NCI-H510A treated with DMSO at 0.1 percent for 48 hours (cell line): ENCODE results near the gene SHPK.

ENCODE experiments used
- DNase-seq: peaks from one replicate; lab custom pipeline; 2025; lab: John Stamatoyannopoulos, UW

Gene SHPK

GRCh38 chr17:3659541-3660111, 23.6 kb upstream of the SHPK start:
- no peak for DNase-seq

GRCh38 chr17:3658784-3659449, 22.9 kb upstream of the SHPK start:
- no peak for DNase-seq

GRCh38 chr17:3657874-3658783, 22.1 kb upstream of the SHPK start:
- DNase-seq = no peak

DNA sequence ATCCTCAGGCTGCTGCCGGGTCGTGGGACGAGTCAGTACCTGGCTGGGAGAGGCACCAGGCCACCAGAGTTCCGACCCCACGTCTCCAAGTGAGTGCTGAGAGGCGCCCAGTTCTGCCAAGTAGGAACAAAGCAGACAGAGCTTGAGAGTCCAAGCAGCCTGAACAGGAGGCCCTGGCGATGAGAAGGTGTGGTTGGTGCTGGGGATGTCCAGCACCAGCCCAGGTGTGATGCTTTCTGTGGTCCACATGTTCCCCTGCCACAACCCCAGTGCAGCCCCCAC, 21.5 kb upstream of the SHPK start:
- no peak for DNase-seq

GRCh38 chr17:3656755-3657587, 20.9 kb upstream of the SHPK start:
- no peak for DNase-seq

DNA sequence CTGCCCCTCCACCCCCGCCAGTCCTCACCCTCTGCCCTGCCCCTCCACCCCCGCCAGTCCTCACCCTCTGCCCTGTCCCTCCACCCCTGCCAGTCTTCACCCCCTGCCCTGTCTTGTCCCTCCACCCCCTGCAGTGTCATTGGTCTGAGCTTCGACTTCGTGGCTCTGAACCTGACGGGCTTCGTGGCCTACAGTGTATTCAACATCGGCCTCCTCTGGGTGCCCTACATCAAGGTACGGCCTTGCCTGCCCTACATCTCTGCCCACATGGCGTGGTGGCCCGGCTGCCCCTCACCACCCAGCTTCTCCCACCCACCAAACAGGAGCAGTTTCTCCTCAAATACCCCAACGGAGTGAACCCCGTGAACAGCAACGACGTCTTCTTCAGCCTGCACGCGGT, 20.3 kb upstream of the SHPK start:
- no peak for DNase-seq

DNA sequence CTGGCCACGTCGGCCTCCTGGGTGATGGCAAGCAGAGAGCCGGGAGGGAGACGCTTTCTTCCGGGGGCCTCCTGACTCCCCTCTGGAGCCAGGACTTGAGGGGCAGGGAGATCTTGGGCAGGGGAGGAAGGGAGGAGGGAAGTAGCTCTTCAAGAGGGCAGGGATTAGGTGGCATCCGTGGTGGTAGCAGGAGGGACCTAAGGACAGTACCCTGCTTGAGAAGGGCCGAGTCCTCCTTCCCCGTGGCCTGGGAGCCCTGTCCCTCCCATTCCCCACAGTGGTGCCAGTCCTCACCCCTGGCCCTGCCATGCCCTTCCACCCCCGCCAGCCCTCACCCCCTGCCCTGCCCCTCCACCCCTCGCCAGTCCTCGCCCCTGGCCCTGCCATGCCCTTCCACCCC, 19.7 kb upstream of the SHPK start:
- no peak for DNase-seq

DNA sequence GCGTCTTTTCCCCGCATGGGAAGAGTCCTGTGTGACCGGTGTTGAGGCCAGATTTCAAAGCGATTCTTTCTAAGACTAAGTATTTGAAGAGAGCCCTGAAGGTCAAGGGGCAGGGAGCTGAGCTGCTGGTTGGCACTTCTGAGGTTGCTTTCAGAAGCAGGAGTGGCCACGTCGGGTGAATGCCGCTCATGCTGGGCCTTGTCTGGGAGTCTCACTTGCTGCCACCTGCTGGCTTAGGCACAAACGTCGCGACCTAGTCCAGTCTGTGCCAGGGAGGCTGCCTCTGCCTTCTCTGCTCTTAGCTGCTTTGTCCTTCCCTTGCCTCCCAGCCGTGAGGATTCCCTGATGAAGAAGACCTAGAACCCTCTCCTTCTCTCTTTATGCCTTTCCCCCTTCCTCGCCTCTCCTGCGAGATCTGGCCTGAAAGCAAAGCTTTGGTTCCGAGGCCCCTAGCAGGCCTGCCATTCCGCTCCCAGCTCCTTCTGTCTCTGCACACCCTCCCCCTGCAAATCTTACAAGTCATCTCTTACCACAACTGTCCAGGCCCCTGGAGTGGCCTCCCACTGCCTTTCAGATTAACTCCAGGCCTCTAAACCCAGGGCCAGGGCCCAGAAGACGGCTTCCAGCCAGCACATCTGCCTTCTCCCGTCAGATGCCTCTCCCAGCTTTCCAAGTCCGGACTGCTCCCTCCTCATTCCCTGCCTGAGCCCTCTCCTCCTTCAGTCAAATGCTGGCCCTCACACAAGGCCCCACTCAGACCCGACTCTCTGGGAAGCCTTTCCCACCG, 11.9 kb upstream of the SHPK start:
- DNase-seq = peak; percentile 18

DNA sequence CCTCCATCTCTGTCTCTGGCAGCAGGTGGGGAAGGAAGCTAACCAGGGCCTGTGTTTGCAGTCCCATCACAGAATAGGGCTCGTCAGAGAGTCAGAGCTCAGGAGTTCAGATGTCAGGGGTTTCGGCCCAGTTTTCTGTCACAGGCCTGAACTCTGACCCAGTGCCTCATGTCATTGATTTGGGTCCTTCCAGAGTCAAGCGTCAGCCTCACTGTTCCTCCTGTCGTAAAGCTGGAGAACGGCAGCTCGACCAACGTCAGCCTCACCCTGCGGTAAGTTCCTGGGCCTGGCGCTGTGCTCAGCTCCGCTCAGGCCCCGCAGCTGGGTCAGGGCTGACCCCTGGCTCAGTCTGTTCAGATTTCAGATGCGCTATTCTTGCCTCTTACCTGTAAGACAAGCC, 11.2 kb upstream of the SHPK start:
- no peak for DNase-seq

- DNase-seq = no peak
Measured at GRCh38 chr17:3645310-3645709, 9.3 kb upstream of the SHPK start.

DNA sequence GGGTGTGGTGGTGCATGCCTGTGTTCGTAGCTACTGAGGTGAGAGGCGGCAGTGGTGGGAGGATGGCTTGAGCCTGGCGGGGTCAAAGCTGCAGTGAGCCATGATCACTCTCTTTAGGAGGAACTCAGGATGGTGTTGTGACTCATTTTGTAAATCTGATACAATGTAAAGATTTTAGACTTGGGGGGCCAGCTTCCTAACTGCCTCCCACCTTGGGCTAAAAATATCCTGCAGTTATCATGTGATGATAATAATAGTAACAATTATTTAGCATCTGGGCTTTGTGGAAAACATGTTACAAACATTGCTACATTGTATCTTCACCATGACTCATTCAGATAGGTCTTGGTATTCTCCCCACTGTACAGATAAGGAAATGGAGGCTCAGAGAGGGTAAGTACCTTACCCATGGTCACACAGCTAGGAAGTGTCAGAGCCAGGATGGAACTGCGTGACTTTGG, 7.9 kb upstream of the SHPK start:
- no peak for DNase-seq

DNA sequence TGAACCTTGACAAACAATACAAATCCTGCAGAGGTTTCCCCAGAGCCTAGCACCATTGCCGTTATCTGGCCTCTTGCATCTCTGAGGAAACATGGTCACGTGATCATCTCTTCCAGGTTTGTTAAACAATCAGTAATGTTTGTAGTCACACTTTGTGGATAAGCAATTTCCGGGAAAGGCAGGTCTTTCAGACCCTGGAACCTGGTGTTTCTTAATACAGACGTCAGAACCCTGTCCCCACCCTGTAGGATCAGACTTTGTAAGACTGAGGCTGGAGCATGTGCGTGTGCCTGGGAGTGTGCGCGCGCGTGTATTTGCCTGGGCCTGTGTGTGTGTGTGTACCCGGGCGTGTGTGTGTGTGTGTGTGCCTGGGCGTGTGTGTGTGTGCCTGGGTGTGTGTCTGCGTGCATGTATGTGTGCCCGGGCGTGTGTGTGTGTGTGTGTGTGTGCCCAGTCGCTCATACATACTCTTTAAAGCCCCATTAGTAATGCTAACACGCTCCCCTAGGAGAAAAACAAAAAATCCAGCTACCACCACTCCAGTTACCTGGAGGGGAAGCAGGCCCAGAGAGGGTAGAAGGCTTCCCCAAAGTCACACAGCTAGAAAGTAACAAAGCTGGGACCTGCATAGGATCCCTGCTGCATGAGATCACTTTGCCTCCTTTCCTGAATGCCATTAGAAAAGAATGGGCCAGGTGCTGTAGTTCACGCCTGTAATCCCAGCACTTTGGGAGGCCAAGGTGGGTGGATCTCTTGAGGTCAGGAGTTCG, 5.9 kb upstream of the SHPK start:
- no peak for DNase-seq

- DNase-seq = no peak
Measured at GRCh38 chr17:3641014-3641413, 5.0 kb upstream of the SHPK start.

DNA sequence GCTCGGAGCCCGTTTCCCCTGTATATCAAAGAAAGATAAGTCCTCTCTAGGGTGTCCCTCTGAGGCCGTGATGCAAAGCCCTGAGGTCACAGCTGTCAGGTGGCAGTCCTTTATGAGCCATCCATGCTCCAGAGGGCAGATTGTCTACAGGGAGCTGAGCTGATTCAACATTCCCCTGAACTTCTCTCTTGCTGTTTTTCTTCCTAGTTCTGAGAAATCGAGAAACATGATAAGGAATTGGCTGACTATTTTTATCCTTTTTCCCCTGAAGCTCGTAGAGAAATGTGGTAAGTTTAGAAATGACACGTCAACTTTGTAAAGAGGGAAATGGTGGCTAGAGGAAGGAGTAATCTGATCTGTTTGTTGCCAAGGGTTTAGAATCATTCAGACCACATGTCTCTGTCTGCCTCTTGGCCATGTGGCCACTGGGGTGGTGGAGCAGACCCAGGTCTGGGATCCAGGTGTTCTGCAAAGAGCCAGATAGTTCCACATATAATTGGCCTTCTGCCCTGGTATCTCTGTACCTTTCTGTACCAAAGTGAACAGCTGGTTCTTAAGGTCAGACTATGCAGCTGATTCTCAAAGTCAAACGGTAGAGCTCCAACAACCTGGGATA, 4.0 kb upstream of the SHPK start:
- DNase-seq = peak; percentile 10

GRCh38 chr17:3636908-3637373, 891 bp upstream of the SHPK start:
- no peak for DNase-seq

GRCh38 chr17:3635474-3636153, 436 bp downstream of the SHPK start:
- no peak for DNase-seq

- DNase-seq = no peak
Measured at GRCh38 chr17:3632287-3632686, 3.8 kb downstream of the SHPK start.

DNA sequence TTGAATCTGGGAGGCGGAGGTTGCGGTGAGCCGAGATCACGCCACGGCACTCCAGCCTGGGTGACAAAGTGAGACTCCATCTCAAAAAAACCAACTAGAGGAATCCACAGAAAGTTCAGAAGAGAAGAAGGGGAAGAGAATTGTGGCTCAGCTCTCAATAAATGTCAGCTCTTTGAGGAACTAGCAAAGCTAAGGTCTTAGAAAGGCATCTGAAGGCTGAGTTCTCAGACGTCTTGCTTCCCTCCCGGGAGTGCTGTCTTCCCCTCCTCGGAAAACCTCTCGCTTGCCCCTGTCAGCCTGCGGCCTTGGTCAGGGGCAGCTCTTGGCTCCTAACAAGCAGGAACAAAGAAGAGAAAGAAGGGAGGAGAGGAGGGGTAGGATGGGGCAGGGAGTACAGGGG, 5.3 kb downstream of the SHPK start:
- DNase-seq = no peak

DNA sequence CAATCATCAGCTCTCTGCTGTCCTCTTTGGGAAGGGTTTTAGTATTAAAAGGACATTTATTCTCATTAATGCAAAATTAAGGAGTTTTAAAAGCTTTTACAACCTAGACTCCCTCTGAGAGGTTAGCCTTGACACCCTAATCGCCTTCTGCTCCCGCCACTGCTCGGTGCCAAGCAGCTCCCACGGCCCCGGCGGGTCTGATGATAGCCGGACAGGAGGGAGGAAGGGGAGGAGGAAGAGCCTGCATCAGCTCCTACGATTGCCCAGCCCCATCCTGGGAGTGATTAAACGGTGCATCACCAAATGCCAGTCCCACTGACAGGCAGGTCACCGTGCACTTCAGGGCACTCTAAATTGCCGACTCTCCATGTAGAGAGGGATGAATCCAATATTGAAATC, 8.3 kb downstream of the SHPK start:
- DNase-seq = no peak
